GM12878 (cell line): Measurements from ENCODE around the gene VWA5B2. TPM values are rescaled to one million over a fixed set of nuclear protein-coding genes. Genes with fewer than 3 reads are reported as not detected.

Source experiments
- ATAC-seq: fragments of 200-7000 bp; cut with Tn5 transposase; 3 replicates; pipeline ENCODE4 v1.9.1; 2020; ENCODE audit warnings: mild to moderate bottlenecking, moderate library complexity
- BruUV-seq: library from RNA; stranded (reverse); fragments of 400-500 nt; replicated peaks from 2 replicates; lab custom pipeline; 2021; lab: Mats Ljungman, UMichigan
- CTCF ChIA-PET: fragments of 300-600 bp; sonication (Branson Sonifier 250); formaldehyde crosslinking; extraction: SDS; loops from one replicate; lab custom pipeline; 2021; ENCODE audit warnings: inconsistent platforms; lab: Yijun Ruan, JAX
- POLR2A ChIA-PET: fragments of 350-600 bp; formaldehyde crosslinking; extraction: SDS; loops from one replicate; lab custom pipeline; 2021; ENCODE audit warnings: inconsistent platforms; lab: Charles Lee
- RAD21 ChIA-PET: fragments of 300-600 bp; sonication (Branson Sonifier 250); formaldehyde crosslinking; loops from one replicate; lab custom pipeline; 2023; ENCODE audit warnings: antibody characterized with exemption; ENCODE audit not compliant: unreplicated experiment; lab: Charles Lee
- SMC1A ChIA-PET: fragments of 300-600 bp; sonication (Branson Sonifier 250); formaldehyde crosslinking; loops from one replicate; lab custom pipeline; 2023; ENCODE audit not compliant: unreplicated experiment, uncharacterized antibody; lab: Charles Lee
- DNase-seq: peaks from one replicate; pipeline ENCODE4 v3.0.0-alpha.2; 2011; ENCODE audit warnings: low read depth, low spot score
- FAIRE-seq: peaks from 3 replicates; lab custom pipeline; 2011; peaks lifted over from hg19 to GRCh38; lab: Jason Lieb, UNC
- H2AFZ ChIP-seq: 2 replicates; pipeline ENCODE4 v1.6.0; 2011; ENCODE audit warnings: low read depth, low read length, control low read depth; ENCODE audit not compliant: control insufficient read depth
- H3K27ac ChIP-seq: 2 replicates; pipeline ENCODE4 v1.5.1; 2011; ENCODE audit warnings: control low read depth; ENCODE audit not compliant: control insufficient read depth, insufficient read depth
- H3K27me3 ChIP-seq, 2 experiments: replicated peaks in 1 of 2; 2 replicates each; pipeline versions ENCODE4 v1.6.0 to v1.6.1; 2011; ENCODE audit warnings: low read length in 1 of 2; ENCODE audit not compliant: control insufficient read depth in 2 of 2, insufficient read depth in 2 of 2
- H3K36me3 ChIP-seq, 2 experiments: 2 replicates each; pipeline ENCODE4 v1.5.1; 2011; ENCODE audit warnings: low read length in 1 of 2; ENCODE audit not compliant: control insufficient read depth in 2 of 2, insufficient read depth in 2 of 2
- H3K4me1 ChIP-seq: 2 replicates; pipeline ENCODE4 v1.6.1; 2011; ENCODE audit warnings: mild to moderate bottlenecking, low read length, moderate library complexity, mixed read lengths; ENCODE audit not compliant: control insufficient read depth, insufficient read depth
- H3K4me2 ChIP-seq: 2 replicates; pipeline ENCODE4 v1.6.0; 2011; ENCODE audit warnings: control low read depth; ENCODE audit not compliant: control insufficient read depth, insufficient read depth
- H3K4me3 ChIP-seq: fragments of 200-600 bp; sonication (generic); 2 replicates; pipeline ENCODE4 v1.5.1; 2016
- H3K79me2 ChIP-seq: 2 replicates; pipeline ENCODE4 v1.6.0; 2011; ENCODE audit warnings: low read length; ENCODE audit not compliant: control insufficient read depth, insufficient read depth
- H3K9ac ChIP-seq: 2 replicates; pipeline ENCODE4 v1.8.0; 2011; ENCODE audit warnings: low read length, control low read depth, mixed read lengths; ENCODE audit not compliant: control insufficient read depth, insufficient read depth
- H3K9me3 ChIP-seq: replicated peaks from 3 replicates; pipeline ENCODE4 v1.5.1; 2011; ENCODE audit warnings: mild to moderate bottlenecking, low read length; ENCODE audit not compliant: control insufficient read depth, insufficient read depth
- H4K20me1 ChIP-seq: 2 replicates; pipeline ENCODE4 v1.6.0; 2011; ENCODE audit not compliant: control insufficient read depth, insufficient read depth
- BACH1 ChIP-seq: fragments of 450-650 bp; IDR thresholded peaks from 2 replicates; pipeline ENCODE4 v1.6.1; 2017; ENCODE audit warnings: mild to moderate bottlenecking, borderline replicate concordance
- BMI1 ChIP-seq: fragments of 450-650 bp; IDR thresholded peaks from 2 replicates; pipeline ENCODE4 v1.6.1; 2016; ENCODE audit warnings: mild to moderate bottlenecking, moderate library complexity, borderline replicate concordance
- EP300 ChIP-seq, 2 experiments: fragments of 150-350 bp in 1 of 2; IDR thresholded peaks; 2 replicates each; pipeline ENCODE4 v1.6.1; 2011 to 2012; ENCODE audit warnings: low read depth in 2 of 2, low read length in 2 of 2, borderline replicate concordance in 1 of 2, improper control_type of control experiment in 1 of 2, inconsistent platforms in 1 of 2; ENCODE audit not compliant: control insufficient read depth in 1 of 2
- ETV6 ChIP-seq, 2 experiments: fragments of 450-650 bp in 1 of 2; IDR thresholded peaks in 1 of 2; conservative IDR thresholded peaks in 1 of 2; 2 replicates each; pipeline ENCODE4 v1.6.1; 2014; ENCODE audit warnings: antibody characterized with exemption in 1 of 2, borderline replicate concordance in 1 of 2, low read depth in 1 of 2, mild to moderate bottlenecking in 1 of 2, moderate library complexity in 1 of 2
- IKZF1 ChIP-seq: fragments of 450-650 bp; conservative IDR thresholded peaks from 2 replicates; pipeline ENCODE4 v1.6.1; 2017; ENCODE audit warnings: antibody characterized with exemption, mild to moderate bottlenecking
- MXI1 ChIP-seq: fragments of 150-350 bp; IDR thresholded peaks from 2 replicates; pipeline ENCODE4 v1.6.1; 2011; ENCODE audit warnings: low read depth, mild to moderate bottlenecking, inconsistent platforms, low read length, improper control_type of control experiment
- NFYA ChIP-seq: IDR thresholded peaks from 2 replicates; pipeline ENCODE4 v1.6.1; 2011; ENCODE audit warnings: low read depth, mild to moderate bottlenecking, low read length, improper control_type of control experiment, borderline replicate concordance
- NR2C2 ChIP-seq: IDR thresholded peaks from 2 replicates; pipeline ENCODE4 v1.6.1; 2011; ENCODE audit warnings: borderline replicate concordance, low read depth; ENCODE audit not compliant: control insufficient read depth, insufficient read length
- RAD21 ChIP-seq: IDR thresholded peaks from 2 replicates; pipeline ENCODE4 v1.6.1; 2011; ENCODE audit warnings: mild to moderate bottlenecking, low read depth, low read length, moderate library complexity; ENCODE audit not compliant: insufficient read depth
- RFX5 ChIP-seq: IDR thresholded peaks from 2 replicates; pipeline ENCODE4 v1.6.1; 2011; ENCODE audit warnings: low read depth, low read length, improper control_type of control experiment
- TBL1XR1 ChIP-seq: IDR thresholded peaks from 2 replicates; pipeline ENCODE4 v1.6.1; 2012; ENCODE audit warnings: low read depth, low read length, improper control_type of control experiment
- ZBED1 ChIP-seq: IDR thresholded peaks from 2 replicates; pipeline ENCODE4 v1.6.1; 2016; ENCODE audit warnings: borderline replicate concordance
- WGBS: methylation state at CpG from one replicate; pipeline ENCODE4 v1.1.6; 2016; ENCODE audit warnings: low lambda C conversion rate; ENCODE audit not compliant: insufficient replicate concordance, insufficient coverage; ENCODE audit errors: missing lambda C conversion rate; 5-methylcytosine and 5-hydroxymethylcytosine counted together
- in situ Hi-C: fragments of 300-500 bp; cut with MboI; formaldehyde crosslinking; loops from 9 replicates; pipeline ENCODE4 v1.14.3; 2018; ENCODE audit warnings: mixed read lengths
- intact Hi-C: fragments of 100-400 bp; cut with micrococcal nuclease; formaldehyde crosslinking; loops from one replicate; pipeline ENCODE4 v1.14.2; 2022; ENCODE audit not compliant: unreplicated experiment
- polyA plus RNA-seq, 11 experiments: library from polyadenylated mRNA; depleted of rRNA in 4 of 11; unstranded in 6 of 11; stranded (reverse) in 5 of 11; fragments of >200 nt; fragmentation: Nextera tagmentation in 4 of 11; fragmentation: Illumina TruSeq in 1 of 11; extraction: Ambion mirVana in 4 of 11; extraction: Trizol in 1 of 11; gene quantifications; 1 replicate in 1 of 11; 2 replicates in 10 of 11; pipeline versions ENCODE4 v1.2.1 to v1.2.3, GENCODE V29; 2011 to 2016; ENCODE audit warnings: inconsistent platforms in 2 of 11, missing spikeins in 2 of 11, low read depth in 1 of 11
- total RNA-seq, 4 experiments: library from RNA; depleted of rRNA in 3 of 4; stranded (reverse); fragments of >200 nt in 3 of 4; fragmentation: Illumina TruSeq in 1 of 4; extraction: Trizol in 1 of 4; gene quantifications; 2 replicates each; pipeline versions ENCODE4 v1.2.1 to v1.2.3, GENCODE V29; 2013 to 2021
- TF ChIP-seq, protein P1 (sequence below): IDR thresholded peaks from 2 replicates; pipeline ENCODE4 v1.6.1; 2012; ENCODE audit warnings: low read depth, low read length, improper control_type of control experiment
- TF ChIP-seq, protein P2 (sequence below): fragments of 450-650 bp; IDR thresholded peaks from 2 replicates; pipeline ENCODE4 v1.6.1; 2017; ENCODE audit warnings: borderline replicate concordance
- TF ChIP-seq, protein P3 (sequence below): IDR thresholded peaks from 2 replicates; pipeline ENCODE4 v1.6.1; 2012; ENCODE audit warnings: low read length, inconsistent platforms

VWA5B2 gene
- total and polyA plus RNA-seq, 10 of the 15 experiments (the other 5 are each of a cell fraction or from before 2014, with no cell fraction given) = 0.03 to 0.09 TPM; not detected in 8

DNA sequence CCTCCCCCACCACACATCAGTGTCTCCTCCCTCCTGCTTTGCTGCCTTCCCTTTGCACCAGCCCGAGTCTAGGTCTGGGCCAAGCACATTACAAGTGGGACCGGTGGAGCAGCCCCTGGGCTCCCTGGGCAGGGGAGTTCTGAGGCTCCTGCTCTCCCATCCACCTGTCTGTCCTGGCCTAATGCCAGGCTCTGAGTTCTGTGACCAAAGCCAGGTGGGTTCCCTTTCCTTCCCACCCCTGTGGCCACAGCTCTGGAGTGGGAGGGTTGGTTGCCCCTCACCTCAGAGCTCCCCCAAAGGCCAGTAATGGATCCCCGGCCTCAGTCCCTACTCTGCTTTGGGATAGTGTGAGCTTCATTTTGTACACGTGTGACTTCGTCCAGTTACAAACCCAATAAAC is 45.7 kb upstream of the VWA5B2 start:
- H3K4me2 ChIP-seq = no peak overlapping the region
- H3K79me2 ChIP-seq = peaks cover 26% of the 10 kb centered on the region
- ChIA-PET CTCF (no interaction called here), SMC1A (interaction anchor here (0.9 kb wide), 1 partner anchor 28 kb away, joined by 3 read pairs; the partner anchor contains the start of gene DVL3), RAD21 (no interaction called here), POLR2A (interaction anchor here (0.9 to 1.4 kb wide), 2 partner anchors 10 to 49 kb away, joined by 3 to 4 read pairs; no protein-coding TSS in a partner anchor)
- 0 out of 2 replicates have a peak, but pooled peaks cover 4% of the 10 kb centered on the region for H3K4me1 ChIP-seq
- H3K4me3 ChIP-seq = no peak overlapping the region
- H3K27me3 ChIP-seq = no peaks in the 10 kb centered on the region
- BruUV-seq = no TSS peak
- in situ Hi-C loops = no loop called here
- no peak overlapping the region for H2AFZ ChIP-seq
- TF ChIP-seq IKZF1 (no peak), NFYA (no peak), EP300 (IDR thresholded peaks at IDR 0.05; ENCODE audit: borderline replicate concordance in 1 of 2, control insufficient read depth in 1 of 2, low read depth in 2 of 2, low read length in 2 of 2) (no peak), ETV6 (conservative IDR thresholded peaks at IDR 0.05 in 1 of 2, IDR thresholded peaks at IDR 0.05 in 1 of 2; ENCODE audit: borderline replicate concordance in 1 of 2, low read depth in 1 of 2) (no peak), BMI1 (no peak), MXI1 (no peak), TBL1XR1 (no peak), NR2C2 (no peak), RFX5 (no peak), ZBED1 (no peak), BACH1 (no peak), RAD21 (no peak)
- TF ChIP-seq, protein P1, sequence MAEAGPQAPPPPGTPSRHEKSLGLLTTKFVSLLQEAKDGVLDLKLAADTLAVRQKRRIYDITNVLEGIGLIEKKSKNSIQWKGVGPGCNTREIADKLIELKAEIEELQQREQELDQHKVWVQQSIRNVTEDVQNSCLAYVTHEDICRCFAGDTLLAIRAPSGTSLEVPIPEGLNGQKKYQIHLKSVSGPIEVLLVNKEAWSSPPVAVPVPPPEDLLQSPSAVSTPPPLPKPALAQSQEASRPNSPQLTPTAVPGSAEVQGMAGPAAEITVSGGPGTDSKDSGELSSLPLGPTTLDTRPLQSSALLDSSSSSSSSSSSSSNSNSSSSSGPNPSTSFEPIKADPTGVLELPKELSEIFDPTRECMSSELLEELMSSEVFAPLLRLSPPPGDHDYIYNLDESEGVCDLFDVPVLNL = no peak
- TF ChIP-seq, protein P2, sequence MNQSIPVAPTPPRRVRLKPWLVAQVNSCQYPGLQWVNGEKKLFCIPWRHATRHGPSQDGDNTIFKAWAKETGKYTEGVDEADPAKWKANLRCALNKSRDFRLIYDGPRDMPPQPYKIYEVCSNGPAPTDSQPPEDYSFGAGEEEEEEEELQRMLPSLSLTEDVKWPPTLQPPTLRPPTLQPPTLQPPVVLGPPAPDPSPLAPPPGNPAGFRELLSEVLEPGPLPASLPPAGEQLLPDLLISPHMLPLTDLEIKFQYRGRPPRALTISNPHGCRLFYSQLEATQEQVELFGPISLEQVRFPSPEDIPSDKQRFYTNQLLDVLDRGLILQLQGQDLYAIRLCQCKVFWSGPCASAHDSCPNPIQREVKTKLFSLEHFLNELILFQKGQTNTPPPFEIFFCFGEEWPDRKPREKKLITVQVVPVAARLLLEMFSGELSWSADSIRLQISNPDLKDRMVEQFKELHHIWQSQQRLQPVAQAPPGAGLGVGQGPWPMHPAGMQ = no peak
- TF ChIP-seq, protein P3, sequence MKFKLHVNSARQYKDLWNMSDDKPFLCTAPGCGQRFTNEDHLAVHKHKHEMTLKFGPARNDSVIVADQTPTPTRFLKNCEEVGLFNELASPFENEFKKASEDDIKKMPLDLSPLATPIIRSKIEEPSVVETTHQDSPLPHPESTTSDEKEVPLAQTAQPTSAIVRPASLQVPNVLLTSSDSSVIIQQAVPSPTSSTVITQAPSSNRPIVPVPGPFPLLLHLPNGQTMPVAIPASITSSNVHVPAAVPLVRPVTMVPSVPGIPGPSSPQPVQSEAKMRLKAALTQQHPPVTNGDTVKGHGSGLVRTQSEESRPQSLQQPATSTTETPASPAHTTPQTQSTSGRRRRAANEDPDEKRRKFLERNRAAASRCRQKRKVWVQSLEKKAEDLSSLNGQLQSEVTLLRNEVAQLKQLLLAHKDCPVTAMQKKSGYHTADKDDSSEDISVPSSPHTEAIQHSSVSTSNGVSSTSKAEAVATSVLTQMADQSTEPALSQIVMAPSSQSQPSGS = no peak
- no peaks in the 10 kb centered on the region for H3K9me3 ChIP-seq
- peaks cover 19 to 34% of the 10 kb centered on the region in 2 experiments for H3K36me3 ChIP-seq
- no peak for ATAC-seq
- intact Hi-C loops = no loop called here
- H3K9ac ChIP-seq = no peak overlapping the region
- WGBS = 87% methylated on average over 5 of the region's 5 CpGs
- FAIRE-seq = no peak
- H4K20me1 ChIP-seq = no peaks in the 10 kb centered on the region
- H3K27ac ChIP-seq = no peak overlapping the region
- DNase-seq = no peak
